Suprapubic skin (tissue), 4 donors: ENCODE results near the gene CCDC3.

Experiments
- CTCF ChIP-seq, 2 donors: fragments of 200-600 bp in 1 of 2; fragments of 450-650 bp in 1 of 2; sonication (generic) in 1 of 2; IDR thresholded peaks; one replicate each; pipeline ENCODE4 v1.5.1; 2016 to 2019; ENCODE audit warnings: antibody characterized with exemption in 2 of 2, mild to moderate bottlenecking in 1 of 2, moderate library complexity in 1 of 2
- EP300 ChIP-seq: sonication (generic); formaldehyde crosslinking; IDR thresholded peaks from one replicate; pipeline ENCODE4 v1.6.1; 2017; ENCODE audit warnings: antibody characterized with exemption
- POLR2A ChIP-seq, 2 donors: fragments of 450-650 bp; IDR thresholded peaks; one replicate each; pipeline ENCODE4 v1.6.1; 2017; ENCODE audit warnings: antibody characterized with exemption in 2 of 2, mild to moderate bottlenecking in 2 of 2, moderate library complexity in 2 of 2
- POLR2AphosphoS5 ChIP-seq, 3 donors: sonication (generic); formaldehyde crosslinking; IDR thresholded peaks; one replicate each; pipeline ENCODE4 v1.6.1; 2017; ENCODE audit warnings: antibody characterized with exemption in 3 of 3

DNA sequence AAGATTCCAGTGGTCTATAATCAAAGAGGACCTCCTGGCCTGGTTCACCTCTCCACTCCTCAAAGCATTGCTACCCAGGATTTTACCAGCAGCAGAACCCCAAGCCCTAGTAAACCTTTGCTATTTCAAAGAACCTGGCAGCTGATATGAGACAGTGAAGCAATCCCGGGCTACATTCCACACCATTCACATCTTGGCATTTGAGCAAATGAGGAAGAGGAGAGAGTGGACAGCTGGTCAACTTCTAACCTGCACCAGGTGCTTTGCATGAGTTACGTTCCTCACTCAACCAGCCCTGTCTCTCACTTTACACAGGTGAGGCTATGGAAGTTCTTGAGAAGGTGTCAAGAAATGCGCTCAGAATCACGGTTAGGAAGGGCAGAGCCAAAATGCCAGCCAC is 1.1 kb downstream of the CCDC3 start:
- TF ChIP-seq POLR2A (IDR thresholded peaks at IDR 0.05): no peak
- TF ChIP-seq CTCF (IDR thresholded peaks at IDR 0.05): no peak
- no peak for TF ChIP-seq POLR2AphosphoS5 (IDR thresholded peaks at IDR 0.05)
- no peak for TF ChIP-seq EP300
